Panc1 (cell line): Measurements from ENCODE around the gene MYL2.

Experiments
- POLR2AphosphoS5 ChIP-seq: IDR thresholded peaks from 2 replicates; pipeline ENCODE4 v1.6.1; 2012; ENCODE audit warnings: mild to moderate bottlenecking, low read depth, low read length, moderate library complexity
- REST ChIP-seq, 2 experiments: IDR thresholded peaks; 2 replicates each; pipeline ENCODE4 v1.6.1; 2011 to 2012; ENCODE audit warnings: low read depth in 2 of 2, control low read depth in 1 of 2, low read length in 1 of 2, mild to moderate bottlenecking in 1 of 2, moderate library complexity in 1 of 2; ENCODE audit not compliant: insufficient read depth in 1 of 2
- SIN3A ChIP-seq: IDR thresholded peaks from 2 replicates; pipeline ENCODE4 v1.6.1; 2012; ENCODE audit warnings: low read depth, mild to moderate bottlenecking, low read length, moderate library complexity, borderline replicate concordance; ENCODE audit not compliant: insufficient read depth
- TCF7L2 ChIP-seq: IDR thresholded peaks from 2 replicates; pipeline ENCODE4 v1.6.1; 2011; ENCODE audit warnings: mild to moderate bottlenecking, low read depth, low read length, inconsistent platforms
- TF ChIP-seq, protein P1 (sequence below): fragments of 450-650 bp; IDR thresholded peaks from 2 replicates; pipeline ENCODE4 v1.5.1; 2017; ENCODE audit warnings: mild to moderate bottlenecking

DNA sequence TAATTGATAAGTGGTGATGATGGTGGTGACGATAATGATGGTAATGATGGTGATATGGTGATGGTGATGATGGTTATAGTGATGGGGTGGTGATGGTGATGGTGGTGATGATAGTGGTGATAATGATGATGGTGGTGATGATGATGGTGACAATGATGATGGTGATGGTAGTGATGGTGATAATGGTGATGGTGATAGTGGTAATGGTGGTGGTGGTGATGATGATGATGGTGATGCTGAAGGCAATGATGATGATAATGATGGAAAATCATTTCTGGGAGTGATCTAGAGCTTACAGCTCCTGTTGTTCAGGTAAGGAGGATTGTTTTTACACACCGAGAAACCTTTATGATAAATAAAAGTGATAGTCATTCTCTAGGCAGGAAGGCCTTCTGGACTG is 39.7 kb downstream of the MYL2 start:
- TF ChIP-seq REST (IDR thresholded peaks at IDR 0.05; ENCODE audit: insufficient read depth in 1 of 2, low read depth in 2 of 2, low read length in 1 of 2), result no peak
- TF ChIP-seq, protein P1, sequence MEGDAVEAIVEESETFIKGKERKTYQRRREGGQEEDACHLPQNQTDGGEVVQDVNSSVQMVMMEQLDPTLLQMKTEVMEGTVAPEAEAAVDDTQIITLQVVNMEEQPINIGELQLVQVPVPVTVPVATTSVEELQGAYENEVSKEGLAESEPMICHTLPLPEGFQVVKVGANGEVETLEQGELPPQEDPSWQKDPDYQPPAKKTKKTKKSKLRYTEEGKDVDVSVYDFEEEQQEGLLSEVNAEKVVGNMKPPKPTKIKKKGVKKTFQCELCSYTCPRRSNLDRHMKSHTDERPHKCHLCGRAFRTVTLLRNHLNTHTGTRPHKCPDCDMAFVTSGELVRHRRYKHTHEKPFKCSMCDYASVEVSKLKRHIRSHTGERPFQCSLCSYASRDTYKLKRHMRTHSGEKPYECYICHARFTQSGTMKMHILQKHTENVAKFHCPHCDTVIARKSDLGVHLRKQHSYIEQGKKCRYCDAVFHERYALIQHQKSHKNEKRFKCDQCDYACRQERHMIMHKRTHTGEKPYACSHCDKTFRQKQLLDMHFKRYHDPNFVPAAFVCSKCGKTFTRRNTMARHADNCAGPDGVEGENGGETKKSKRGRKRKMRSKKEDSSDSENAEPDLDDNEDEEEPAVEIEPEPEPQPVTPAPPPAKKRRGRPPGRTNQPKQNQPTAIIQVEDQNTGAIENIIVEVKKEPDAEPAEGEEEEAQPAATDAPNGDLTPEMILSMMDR, result no peak
- no peak for TF ChIP-seq SIN3A
- TF ChIP-seq POLR2AphosphoS5, result no peak
- no peak for TF ChIP-seq TCF7L2
